Measurements from ENCODE around the gene FAM170A. TPM values are rescaled to one million over a fixed set of nuclear protein-coding genes. Genes with fewer than 3 reads are reported as not detected.

The FAM170A gene
- total and polyA plus RNA-seq, 4 donors = 0.18 to 0.25 TPM; not detected in 2

Other genes starting within 250 kb of the FAM170A start
- 100 to 1,000 TPM; 299 to 699 TPM for gene HSD17B4, start 177.1 kb upstream of the FAM170A start, total RNA-seq
- 100 to 1,000 TPM; 378 to 407 TPM for gene HSD17B4, start 177.1 kb upstream of the FAM170A start, polyA plus RNA-seq

All from liver (tissue), 4 donors.